Body of pancreas (tissue), 4 donors: Measurements from ENCODE around the gene RFTN1.

Experiments
- CTCF ChIP-seq, 7 experiments: fragments of 450-650 bp in 4 of 7; fragments of 200-600 bp in 3 of 7; sonication (generic) in 3 of 7; IDR thresholded peaks; one replicate each; pipeline ENCODE4 v1.5.1; 2016 to 2019; ENCODE audit warnings: antibody characterized with exemption in 7 of 7
- POLR2A ChIP-seq, 3 donors: fragments of 450-650 bp; IDR thresholded peaks; one replicate each; pipeline ENCODE4 v1.6.1; 2016; ENCODE audit warnings: antibody characterized with exemption in 3 of 3, mild to moderate bottlenecking in 2 of 3

- TF ChIP-seq POLR2A (IDR thresholded peaks at IDR 0.05): no peak
- no peak for TF ChIP-seq CTCF (IDR thresholded peaks at IDR 0.05)
These were observed 135.6 kb downstream of the RFTN1 start for GRCh38 chr3:16377847-16378302.
